CD4-positive, alpha-beta T cell treated with Interferon gamma for 1 hour (primary cell): Measurements from ENCODE around the gene SCIMP.
A peak's percentile ranks its signal among the peaks of the same experiment; 100 is the strongest.
"Not testable (repeated sequence)": the region's sequence is repeated elsewhere in the genome, so short reads cannot be mapped to it uniquely, and the experiment has no call there.

Experiments used
- DNase-seq: peaks from one replicate; pipeline ENCODE4 v3.0.0-alpha.2; 2020

The SCIMP gene

DNA sequence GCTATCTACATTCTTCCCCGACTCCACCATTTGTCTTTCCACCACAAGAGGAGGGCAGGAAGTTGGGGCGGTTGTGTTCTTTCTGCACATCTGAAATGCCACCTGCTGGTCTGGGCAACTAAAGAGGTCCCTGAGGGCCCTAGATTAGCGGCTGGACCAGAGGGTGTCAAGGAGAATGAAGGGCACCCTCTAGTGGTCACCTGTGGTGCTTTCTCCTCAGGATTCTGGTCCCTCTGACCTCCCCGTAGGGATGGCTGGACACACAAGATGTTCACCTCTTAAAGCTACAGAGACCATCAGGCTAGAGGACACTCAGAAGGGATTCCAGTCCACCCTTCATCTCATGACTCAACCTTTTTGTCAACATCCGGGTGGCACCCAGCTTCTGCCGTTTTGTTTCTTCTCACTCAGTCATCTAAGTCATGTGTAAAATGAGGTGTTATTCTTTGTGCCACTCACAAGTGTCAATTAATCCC is 2.9 kb upstream of the SCIMP start:
- DNase-seq: peak; percentile 66

DNA sequence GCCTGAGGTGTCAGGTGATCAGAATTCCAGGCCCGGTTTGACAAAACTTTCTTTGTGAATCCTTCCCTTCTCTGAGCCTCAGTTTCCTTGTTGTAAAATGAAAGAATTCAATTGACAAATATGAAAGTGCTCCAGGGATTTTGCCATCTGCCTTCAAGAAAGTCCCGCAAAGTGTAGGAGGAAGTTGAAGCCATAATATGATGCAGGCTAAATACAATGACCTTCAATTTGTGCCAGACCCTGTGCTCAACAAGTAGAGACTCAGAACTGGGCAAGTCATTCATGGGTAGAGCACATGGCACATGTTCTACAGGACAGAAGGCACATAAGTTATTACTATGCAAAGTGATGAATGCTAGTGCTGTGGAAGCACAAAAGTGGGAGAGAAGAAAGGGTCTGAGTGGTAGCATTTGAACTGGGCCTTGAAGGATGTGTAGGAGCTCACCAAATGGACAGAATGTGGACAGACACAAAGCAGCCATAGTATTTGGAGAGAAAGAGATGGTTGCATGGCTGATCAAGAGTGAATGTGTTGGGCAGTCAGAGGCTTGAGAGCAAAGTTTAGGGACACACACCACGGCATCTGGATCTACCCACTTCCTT is 2.4 kb upstream of the SCIMP start:
- no peak for DNase-seq

DNA sequence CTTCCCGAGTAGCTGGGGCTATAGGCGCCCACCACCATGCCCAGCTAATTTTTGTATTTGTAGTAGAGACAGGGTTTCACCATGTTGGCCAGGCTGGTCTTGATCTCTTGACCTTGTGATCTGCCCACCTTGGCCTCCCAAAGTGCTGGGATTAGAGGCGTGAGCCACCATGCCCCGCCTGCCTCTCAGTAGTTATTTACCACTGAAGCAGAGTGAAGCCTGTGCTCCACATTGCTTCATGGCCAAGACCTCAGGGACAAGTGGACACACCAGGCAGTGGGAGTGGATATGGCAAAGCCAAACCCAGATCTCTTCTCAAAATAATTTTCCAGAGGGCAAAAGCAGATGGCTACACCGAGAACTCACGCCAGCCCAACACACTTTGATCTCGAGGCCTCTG is 1.2 kb downstream of the SCIMP start:
- DNase-seq: not testable (repeated sequence)

DNA sequence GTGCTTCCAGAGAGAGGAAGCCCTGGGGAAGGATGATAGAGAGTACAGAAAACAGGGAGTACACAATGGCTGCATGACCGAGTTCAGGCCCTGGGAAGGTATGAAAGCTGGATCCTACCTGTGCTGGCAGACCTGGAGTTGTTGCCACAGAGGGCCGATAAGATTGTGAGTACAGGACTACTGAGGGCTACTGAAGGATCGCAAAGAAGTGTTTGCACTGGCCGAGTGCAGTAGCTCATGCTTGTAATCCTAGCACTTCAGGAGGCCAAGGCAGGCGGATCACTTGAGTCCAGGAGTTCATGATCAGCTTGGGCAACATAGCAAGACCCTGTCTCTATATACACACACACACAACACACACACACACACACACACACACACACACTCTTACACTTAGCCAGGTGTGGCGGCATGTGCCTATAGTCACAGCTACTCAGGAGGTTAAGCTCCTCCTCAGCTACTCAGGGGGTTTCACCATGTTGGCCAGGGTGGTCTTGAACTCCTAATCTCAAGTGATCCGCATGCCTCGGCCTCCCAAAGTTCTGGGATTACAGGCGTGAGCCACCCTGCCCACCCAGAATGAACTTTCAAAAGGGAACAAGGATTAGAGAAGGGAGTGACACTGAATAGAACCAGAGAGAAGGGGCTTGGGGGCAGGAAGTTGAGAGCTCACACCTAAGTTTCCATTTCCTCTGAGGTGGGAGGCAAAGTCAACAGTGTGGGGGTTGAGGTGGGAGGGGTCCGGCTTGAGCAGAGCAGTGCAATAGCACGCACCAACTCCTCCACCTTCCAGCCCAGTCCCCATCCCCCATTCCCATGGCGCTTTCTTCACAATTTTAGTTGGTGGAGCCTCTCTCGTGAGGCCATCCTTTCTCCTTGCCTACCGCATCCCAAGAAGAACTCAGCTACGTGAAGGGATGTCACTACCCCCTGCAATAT is 7.5 kb downstream of the SCIMP start:
- peak; percentile 50 for DNase-seq

DNA sequence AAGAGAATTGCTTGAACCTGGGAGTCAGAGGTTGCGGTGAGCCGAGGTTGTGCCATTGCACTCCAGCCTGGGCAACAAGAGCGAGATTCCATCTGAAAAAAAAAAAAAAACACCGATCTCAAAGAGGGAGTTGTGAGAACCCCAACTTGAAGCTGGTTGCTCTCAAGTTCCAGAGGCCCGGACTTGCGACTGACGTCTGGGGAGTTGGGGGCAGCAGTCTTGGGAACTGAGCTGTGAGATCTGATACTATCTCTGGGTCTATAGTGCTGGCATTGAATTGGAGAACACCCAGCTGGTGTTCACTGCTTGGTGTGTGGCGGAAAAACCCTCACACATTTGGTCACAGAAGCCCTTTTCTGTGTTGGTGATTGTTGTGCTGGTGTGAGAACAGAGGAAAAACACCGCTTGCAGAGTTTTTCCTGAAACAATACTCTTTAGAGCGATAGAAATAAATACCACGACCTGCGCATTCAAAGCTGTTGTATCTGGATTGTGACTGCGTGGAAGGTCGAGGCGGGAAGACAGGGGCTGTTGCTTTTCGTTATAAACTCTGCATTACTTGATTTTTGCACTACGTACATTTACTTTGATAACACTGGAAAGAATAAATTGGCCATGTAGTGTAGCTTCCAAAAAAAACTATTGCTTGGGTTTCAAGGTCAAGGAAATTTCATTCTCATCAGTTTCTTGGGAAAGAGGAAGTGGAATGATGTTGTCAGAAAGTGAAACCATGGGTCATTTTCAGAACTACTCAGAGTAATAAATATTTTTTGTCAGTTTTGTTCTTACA is 8.8 kb downstream of the SCIMP start:
- DNase-seq: no peak

DNA sequence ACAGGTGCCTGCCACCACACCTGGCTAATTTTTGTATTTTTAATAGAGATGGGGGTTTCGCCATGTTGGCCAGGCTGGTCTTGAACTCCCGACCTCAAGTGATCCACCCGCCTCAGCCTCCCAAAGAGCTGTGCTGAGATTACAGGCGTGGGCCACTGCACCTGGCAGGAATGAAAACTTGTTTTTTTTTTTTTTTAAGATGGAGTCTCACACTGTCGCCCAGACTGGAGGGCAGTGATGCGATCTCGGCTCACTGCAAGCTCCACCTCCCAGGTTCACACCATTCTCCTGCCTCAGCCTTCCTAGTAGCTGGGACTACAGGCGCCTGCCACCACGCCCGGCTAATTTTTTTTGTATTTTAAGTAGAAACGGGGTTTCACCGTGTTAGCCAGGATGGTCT is 12.7 kb downstream of the SCIMP start:
- DNase-seq: not testable (repeated sequence)

DNA sequence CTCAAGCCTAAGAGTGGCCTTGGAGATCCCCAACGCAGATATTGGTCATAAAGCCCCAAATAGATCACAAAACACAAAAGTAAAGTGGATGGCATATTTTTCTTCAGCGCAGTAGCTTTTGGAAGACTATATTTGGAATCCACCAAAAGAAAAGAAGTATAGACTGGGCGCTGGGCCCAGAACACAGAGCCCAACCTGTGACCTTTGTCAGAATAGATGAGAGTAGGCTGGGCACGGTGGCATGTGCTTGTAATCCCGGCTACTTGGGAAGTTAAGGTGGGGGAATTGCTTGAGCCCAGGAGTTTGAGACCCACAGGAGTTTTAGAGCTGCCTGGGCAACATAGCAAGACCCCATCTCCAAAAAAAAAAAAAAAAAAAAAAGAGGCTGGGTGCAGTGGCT is 14.6 kb downstream of the SCIMP start:
- DNase-seq: no peak

DNA sequence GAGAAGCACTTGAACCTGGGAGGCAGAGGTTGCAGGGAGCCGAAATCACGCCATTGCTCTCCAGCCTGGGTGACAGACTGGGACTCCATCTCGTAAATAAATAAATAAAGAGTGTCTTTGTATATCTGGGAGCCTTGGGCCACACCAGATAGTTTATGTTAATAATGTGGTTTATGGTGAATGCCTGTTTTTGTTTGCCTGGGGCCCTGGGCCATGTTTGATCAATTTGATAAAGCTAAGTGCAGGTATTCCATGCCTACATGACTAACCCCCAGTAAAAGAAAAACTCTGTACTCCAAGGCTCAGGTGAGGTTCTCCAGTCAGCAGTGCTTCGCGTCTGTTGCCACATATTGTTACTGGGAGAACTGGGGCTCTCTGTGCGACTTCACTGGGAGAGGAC is 15.1 kb downstream of the SCIMP start:
- no peak for DNase-seq

DNA sequence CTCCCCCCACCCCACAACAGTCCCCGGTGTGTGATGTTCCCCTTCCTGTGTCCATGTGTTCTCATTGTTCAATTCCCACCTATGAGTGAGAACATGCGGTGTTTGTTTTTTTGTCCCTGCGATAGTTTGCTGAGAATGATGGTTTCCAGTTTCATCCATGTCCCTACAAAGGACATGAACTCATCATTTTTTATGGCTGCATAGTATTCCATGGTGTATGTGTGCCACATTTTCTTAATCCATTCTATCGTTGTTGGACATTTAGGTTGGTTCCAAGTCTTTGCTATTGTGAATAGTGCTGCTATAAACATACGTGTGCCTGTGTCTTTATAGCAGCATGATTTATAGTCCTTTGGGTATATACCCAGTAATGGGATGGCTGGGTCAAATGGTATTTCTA is 17.1 kb downstream of the SCIMP start:
- DNase-seq: not testable (repeated sequence)

DNA sequence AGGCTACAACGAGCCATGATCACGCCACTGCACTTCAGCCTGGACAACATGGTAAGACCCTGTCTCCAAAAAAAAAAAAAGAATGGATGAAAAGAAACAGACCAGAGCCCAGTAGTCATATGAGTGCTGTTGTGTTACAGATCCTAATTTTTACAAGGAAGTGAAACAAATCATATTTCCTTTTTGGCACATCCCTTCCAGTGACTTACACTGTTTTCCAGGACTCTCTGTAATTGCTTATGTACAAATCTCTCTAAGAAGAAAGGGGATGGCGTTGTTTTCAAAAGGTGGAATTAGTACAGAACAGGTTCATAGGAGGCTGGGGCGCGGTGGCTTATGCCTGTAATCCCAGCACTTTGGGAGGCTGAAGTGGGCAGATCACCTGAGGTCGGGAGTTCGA is 23.2 kb downstream of the SCIMP start:
- no peak for DNase-seq

DNA sequence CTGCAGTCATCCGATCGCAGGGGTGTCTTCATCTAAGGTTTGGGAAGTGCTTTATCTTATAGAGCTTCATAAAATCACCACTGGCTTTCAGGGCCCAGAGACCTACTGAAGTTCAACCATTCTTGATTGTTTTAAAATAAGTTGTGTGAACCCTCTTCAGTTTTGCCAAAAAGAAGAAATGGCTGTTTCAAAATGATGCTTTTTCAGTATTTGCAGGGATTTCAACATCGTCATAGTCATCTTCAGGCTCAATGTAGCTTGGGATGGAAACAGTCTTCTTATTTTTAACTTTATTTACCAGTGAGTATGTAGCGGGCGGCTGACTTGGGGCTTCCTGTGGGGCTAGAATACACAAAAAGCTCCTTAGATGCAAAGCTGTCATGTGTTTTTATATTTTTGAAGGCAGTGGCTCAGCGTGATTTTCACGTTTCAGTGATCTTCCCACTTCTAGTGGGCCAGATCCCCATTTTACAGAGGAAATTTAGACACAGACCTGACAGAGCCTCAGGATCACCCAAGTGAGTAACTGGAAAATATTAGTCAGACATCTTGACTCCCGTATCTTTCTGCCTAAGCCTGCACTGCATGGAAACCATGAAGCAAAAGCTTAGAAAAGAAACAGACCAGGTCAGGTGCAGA is 23.9 kb downstream of the SCIMP start:
- no peak for DNase-seq

DNA sequence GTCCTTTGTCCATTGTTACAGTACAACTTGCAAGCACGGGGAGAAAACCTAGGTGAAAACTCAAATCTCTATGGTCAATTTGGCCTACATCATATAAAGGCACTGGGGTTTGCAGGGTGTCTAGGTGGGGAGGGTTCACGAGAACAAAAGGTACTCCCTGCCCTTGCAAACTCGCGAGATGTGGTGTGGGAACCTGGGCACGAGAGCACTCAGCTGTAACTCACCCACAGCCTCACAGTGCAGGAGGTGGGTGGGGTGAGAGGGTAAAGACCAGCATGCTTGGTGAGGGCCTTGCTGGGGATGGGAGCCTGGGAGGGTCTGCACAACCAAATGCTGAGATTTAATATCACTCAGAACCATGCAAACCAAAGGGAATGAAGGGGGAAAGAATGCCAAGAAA is 24.6 kb downstream of the SCIMP start:
- no peak for DNase-seq

DNA sequence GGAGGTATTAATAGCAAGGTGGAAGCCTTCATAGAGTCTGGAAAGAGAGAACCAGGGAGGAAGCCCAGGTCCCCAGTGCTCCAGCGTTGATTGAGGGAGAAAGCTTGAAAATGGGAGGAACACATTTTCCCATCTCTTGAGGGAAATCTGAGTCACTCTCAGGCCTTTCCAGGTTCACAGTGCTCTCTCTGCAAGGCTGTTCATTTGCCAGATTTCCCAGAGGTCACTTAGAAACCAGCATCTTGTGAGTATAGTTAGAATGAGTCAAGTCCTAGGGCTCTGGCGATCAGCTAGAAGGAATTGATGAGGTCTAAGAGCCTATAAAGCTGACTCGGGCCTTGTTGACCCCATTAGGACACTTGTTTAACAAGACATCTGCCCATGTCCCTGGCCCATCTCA is 25.3 kb downstream of the SCIMP start:
- no peak for DNase-seq

DNA sequence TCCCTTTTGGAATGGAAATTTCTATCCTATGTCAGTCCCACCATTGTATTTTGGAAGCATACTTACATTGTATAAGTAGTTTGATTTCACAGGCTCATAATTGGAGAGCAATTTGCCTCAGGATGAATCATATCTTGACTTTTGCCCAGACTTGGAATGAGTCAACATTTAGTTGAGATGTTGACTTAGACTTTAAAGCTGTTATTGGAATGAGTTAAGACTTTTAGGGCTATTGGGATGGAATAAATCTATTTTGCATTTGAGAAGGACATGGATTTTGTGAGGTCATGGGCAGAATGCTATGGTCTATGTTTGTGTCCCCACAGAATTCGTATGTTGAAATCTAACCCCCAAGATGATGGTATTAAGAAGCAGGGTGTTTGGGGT is 30.8 kb downstream of the SCIMP start:
- DNase-seq: no peak

DNA sequence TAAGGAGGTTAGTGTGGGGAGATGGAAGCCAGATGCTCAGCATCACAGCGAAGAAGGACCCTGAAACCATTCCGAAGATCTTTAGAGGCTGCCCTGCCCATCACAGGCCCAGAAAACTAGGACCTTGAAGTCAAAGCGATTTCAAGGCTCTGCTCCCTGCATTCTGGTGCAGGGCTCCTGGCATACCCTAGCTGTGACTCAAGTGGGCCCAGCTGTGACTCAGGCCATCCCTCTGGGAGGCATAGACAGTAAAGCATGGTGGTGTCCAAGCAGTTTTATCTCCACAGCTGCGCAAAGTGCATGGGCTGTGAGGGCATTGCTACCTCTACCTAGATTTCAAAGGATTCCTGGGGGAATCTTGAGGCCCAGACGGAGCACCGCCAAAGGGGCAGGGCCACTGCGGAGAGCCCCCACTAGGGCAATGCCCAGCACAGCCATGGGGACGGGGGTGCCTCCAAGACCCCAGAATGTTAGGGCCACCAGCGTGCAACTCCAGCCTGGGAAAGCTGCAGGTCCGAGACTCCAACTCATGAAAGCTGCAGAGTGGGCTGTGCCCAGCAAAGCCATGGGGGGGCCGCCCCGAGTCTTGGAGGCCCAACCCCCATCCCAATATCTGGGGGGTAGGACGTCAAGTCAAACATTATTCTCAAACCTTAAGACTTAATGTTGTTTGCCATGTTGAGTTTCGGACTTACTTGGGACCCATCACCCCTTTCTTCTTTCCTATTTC is 31.3 kb downstream of the SCIMP start:
- DNase-seq: no peak

DNA sequence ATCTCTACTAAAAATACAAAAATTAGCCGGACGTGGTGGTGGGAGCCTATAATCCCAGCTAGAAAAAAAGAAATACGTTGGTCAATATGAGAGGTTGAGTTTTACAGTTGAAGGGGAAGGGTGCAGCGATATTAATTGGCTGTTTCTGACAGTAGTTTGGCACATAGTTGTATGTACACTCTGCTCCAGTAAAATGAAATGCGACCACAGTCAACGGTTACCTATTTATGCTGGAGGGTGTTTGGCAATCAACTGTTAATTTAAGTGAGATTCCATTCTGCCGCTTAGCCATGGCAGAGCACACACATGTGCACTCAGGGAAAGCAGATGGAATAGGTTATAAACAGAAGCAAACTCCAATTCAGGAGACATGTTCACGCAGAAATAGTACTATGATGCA is 33.6 kb downstream of the SCIMP start:
- no peak for DNase-seq

DNA sequence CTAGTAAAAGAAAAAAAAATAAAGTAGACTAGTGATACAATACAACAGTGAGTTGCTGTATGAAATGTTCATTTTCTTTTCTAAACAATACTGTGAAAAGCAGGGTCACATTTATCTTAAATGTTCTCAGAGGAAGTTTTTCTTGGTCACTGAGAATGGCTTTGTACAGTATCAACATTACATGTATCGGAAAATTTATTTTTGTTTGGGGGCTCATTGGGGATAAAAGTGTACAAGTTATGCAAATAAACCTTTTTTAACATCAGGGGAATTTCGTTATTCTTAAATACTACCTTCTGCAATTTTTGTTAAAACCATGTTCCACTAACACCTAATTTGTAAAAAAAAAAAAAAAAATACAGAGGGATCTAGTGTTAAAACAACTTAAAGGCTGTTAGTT is 34.3 kb downstream of the SCIMP start:
- DNase-seq: no peak

DNA sequence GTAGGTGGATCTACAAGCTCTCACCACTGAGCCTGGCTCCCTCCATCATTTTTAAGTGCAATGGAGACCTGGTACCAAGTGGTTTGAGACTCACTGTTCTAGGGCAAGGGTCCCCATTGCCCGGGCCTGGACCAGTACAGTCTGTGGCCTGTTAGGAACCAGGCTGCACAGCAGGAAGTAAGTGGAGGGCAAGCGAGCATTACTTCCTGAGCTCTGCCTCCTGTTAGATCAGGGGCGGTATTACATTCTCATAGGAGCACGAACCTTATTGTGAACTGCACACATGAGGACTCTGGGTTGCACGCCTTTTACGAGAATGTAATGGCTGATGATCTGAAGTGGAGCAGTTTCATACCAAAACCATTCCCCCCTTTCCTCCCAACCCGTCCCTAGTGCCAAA is 36.2 kb downstream of the SCIMP start:
- no peak for DNase-seq

DNA sequence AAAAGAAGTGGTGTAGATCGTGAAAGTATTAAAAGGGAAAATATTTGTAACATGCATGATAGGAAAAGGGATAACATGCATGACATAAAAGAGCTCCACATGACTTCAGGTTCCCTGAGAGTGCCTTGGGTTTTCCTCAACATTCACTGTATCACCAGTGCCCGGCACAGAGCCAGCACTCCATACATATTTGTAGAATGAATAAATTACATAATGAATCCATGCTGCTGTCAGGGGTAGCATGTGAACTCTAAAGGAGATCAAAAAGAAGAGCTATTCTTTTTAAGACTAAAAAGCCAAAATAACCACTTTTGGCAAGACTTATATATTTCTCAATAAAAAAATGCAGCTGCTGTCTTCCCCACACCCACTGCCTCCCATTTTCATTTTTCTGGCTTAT is 40.3 kb downstream of the SCIMP start:
- no peak for DNase-seq

DNA sequence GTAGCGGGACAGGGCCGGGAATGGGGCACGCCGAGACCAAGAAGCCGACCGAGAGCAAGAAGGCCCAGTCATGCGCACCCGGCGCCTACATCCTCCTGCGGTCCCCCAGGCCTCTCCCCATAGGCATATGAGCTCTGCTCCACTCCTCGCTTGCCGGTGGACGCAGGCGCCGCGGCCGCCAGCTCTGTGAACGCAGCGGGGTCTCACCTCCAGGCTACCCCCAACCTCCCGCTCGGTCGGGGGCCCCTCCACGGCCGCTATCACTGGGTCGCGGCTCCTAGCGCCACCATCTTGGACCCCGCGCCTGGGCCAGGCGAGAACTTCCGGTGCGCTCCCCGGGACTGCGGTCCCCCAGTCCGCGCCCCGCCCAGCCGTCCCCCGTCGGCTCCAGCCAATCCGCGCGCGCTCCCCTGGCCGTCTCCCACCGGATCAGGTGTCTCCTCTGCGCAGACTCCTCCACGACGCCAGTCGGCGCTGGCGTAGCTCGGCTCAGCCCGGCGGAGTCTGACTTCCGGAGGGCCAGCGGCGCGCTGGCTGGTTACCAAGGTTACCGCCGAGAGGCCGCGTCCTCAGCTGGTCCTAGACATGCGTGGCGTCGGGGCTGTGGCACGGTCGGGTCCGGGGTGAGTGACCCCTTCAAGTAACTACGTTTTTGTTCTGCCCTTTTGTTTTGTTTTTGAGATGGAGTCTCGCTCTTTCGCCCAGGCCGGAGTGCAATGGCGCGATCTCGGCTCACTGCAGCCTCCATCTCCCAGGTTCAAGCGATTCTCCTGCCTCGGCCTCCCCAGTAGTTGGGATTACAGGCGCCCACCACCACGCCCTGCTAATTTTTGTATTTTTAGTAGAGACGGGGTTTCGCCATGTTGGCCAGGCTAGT is 42.9 kb downstream of the SCIMP start, which contains the start of gene ZNF594:
Gene ZNF594 (minus strand): TSS at position 328 of the 877 bp plus-strand sequence. CDS start 7,612 bp downstream, outside the sequence.
- peak; percentile 96 for DNase-seq

DNA sequence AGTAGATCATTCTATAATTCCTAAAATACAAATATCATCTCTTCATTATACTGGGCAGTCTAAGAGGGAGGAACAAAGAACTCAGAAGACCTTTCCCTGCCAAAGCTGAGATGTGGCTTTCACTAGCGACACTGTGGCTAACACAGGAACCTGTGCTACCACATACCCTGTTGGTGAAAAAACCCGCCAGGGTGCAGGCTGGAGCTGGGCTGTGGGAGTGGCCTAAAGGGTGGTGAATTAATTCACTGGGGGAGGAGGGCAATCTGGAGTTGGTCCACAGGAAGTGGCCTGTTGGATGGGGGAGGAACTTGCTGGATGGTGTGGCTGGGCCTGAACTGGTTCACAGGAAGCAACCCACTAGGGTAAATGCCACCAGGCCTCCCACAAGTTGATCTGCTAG is 50.4 kb downstream of the SCIMP start:
- DNase-seq: peak; percentile 46
